ENCODE results near the gene IGSF9B. TPM values are rescaled to one million over a fixed set of nuclear protein-coding genes. Genes with fewer than 3 reads are reported as not detected.

Gene IGSF9B
- total RNA-seq, 2 donors from 2014 or later = 1.6 to 3.3 TPM

GRCh38 chr11:133865466-133865865 lies 91.3 kb downstream of the IGSF9B start:
- TF ChIP-seq POLR2A (IDR thresholded peaks at IDR 0.05) (no peak), CTCF (IDR thresholded peaks at IDR 0.05) (no peak)
- no peaks in the 10 kb centered on the region for H3K36me3 ChIP-seq (replicated peaks in 1 of 2; ENCODE audit: insufficient read depth in 1 of 2, low read depth in 2 of 2)
- no peaks in the 10 kb centered on the region for H3K4me1 ChIP-seq
- no peak overlapping the region for H3K27ac ChIP-seq
- no peaks in the 10 kb centered on the region for H3K9me3 ChIP-seq
- H3K27me3 ChIP-seq = no peaks in the 10 kb centered on the region
- intact Hi-C loops (cut with DNase I) = no loop called here
- no peak overlapping the region for H3K4me3 ChIP-seq
- 84 to 88% methylated on average over 11 of the region's 11 CpGs for WGBS, 2 donors
- DNase-seq (no peak), ATAC-seq (no peak)

GRCh38 chr11:133864756-133865155 lies 92.0 kb downstream of the IGSF9B start:
- no peak for ATAC-seq

GRCh38 chr11:133860151-133860550 lies 96.6 kb downstream of the IGSF9B start:
- intact Hi-C loops (cut with DNase I) = no loop called here
- Histone ChIP-seq H3K36me3 (replicated peaks in 1 of 2; ENCODE audit: insufficient read depth in 1 of 2, low read depth in 2 of 2) (no peaks in the 10 kb centered on the region), H3K4me1 (no peaks in the 10 kb centered on the region), H3K9me3 (no peaks in the 10 kb centered on the region), H3K4me3 (no peak overlapping the region), H3K27me3 (no peaks in the 10 kb centered on the region), H3K27ac (no peak overlapping the region)
- no peak for DNase-seq
- WGBS, 2 donors = 58 to 64% methylated on average over 6 of the region's 6 CpGs
- TF ChIP-seq POLR2A (IDR thresholded peaks at IDR 0.05) (no peak), CTCF (IDR thresholded peaks at IDR 0.05) (no peak)
- ATAC-seq = no peak

More at GRCh38 chr11:133864756-133865155, 92.0 kb downstream of the IGSF9B start:
- TF ChIP-seq CTCF (IDR thresholded peaks at IDR 0.05) (no peak), POLR2A (IDR thresholded peaks at IDR 0.05) (no peak)
- Histone ChIP-seq H3K4me3 (no peak overlapping the region), H3K27me3 (no peaks in the 10 kb centered on the region), H3K36me3 (replicated peaks in 1 of 2; ENCODE audit: insufficient read depth in 1 of 2, low read depth in 2 of 2) (no peaks in the 10 kb centered on the region), H3K9me3 (no peaks in the 10 kb centered on the region), H3K27ac (no peak overlapping the region), H3K4me1 (no peaks in the 10 kb centered on the region)
- intact Hi-C loops (cut with DNase I) = no loop called here
- WGBS, 2 donors = 89 to 90% methylated on average over 12 to 26 of the region's 26 CpGs
- DNase-seq = no peak

Other genes starting within 250 kb of the IGSF9B start
- not detected for gene SPATA19, start 111.5 kb downstream of the IGSF9B start, total RNA-seq
- gene JAM3, start 112.1 kb upstream of the IGSF9B start, total RNA-seq = 10 to 100 TPM in 1 of 2 donors, 1 to 10 TPM in 1; 9.6 to 13.2 TPM

All from body of pancreas (tissue), 4 donors.